Measurements from ENCODE around the gene DDX6. TPM values are rescaled to one million over a fixed set of nuclear protein-coding genes. Genes with fewer than 3 reads are reported as not detected.

DDX6 gene
- total and polyA plus RNA-seq, 10 of the 15 experiments (the other 5 are each of a cell fraction or from before 2014, with no cell fraction given), result 6.6 to 119 (median 48.8) TPM

GRCh38 chr11:118820412-118821357, 29.7 kb upstream of the DDX6 start (continued):
- TF ChIP-seq BHLHE40 (IDR thresholded peaks at IDR 0.05; ENCODE audit: borderline replicate concordance in 1 of 2, low read depth in 2 of 2, low read length in 1 of 2) (peak; percentile 80 to 82), BMI1 (IDR thresholded peaks at IDR 0.05; ENCODE audit: borderline replicate concordance) (peak; percentile 10; the same call in 1 of the 2 replicates), NFIC (IDR thresholded peaks at IDR 0.05; ENCODE audit: low read depth, low read length) (peak; percentile 97), YY1 (IDR thresholded peaks at IDR 0.05; ENCODE audit: low read depth, low read length) (peak; percentile 38; the same call in 1 of the 2 replicates), PAX5 (IDR thresholded peaks at IDR 0.05; ENCODE audit: borderline replicate concordance, low read depth, low read length) (peak; percentile 95), CBFB (IDR thresholded peaks at IDR 0.05; ENCODE audit: low read depth) (peak; percentile 77), ASH2L (IDR thresholded peaks at IDR 0.05; ENCODE audit: borderline replicate concordance, low read depth) (peak; percentile 63; the same call in 1 of the 2 replicates), CHD4 (IDR thresholded peaks at IDR 0.05) (no peak), NR2C2 (IDR thresholded peaks at IDR 0.05; ENCODE audit: borderline replicate concordance, control insufficient read depth, insufficient read length, low read depth) (no peak), HDAC6 (IDR thresholded peaks at IDR 0.05; ENCODE audit: unreplicated experiment) (no peak), WRNIP1 (IDR thresholded peaks at IDR 0.05; ENCODE audit: borderline replicate concordance, low read depth, low read length) (no peak), ELK1 (IDR thresholded peaks at IDR 0.05; ENCODE audit: low read depth, low read length) (peak; percentile 52; the same call in 1 of the 2 replicates), MTA2 (IDR thresholded peaks at IDR 0.05; ENCODE audit: low read depth) (peak; percentile 95), ZZZ3 (IDR thresholded peaks at IDR 0.05; ENCODE audit: control insufficient read depth, insufficient read length, low read depth) (no peak), RUNX3 (IDR thresholded peaks at IDR 0.05; ENCODE audit: low read length) (peak; percentile 88), SIX5 (IDR thresholded peaks at IDR 0.05; ENCODE audit: low read depth, low read length, severe bottlenecking) (no peak), TCF12 (IDR thresholded peaks at IDR 0.05; ENCODE audit: low read depth, low read length) (peak; percentile 76), MYC (IDR thresholded peaks at IDR 0.05; ENCODE audit: insufficient read depth, insufficient read length, insufficient replicate concordance, low read length, severe bottlenecking) (no peak), MEF2B (IDR thresholded peaks at IDR 0.05; ENCODE audit: partially characterized antibody, poor library complexity, severe bottlenecking) (peak; percentile 91), POLR2AphosphoS5 (IDR thresholded peaks at IDR 0.05; ENCODE audit: low read length) (peak; percentile 81), ATF2 (IDR thresholded peaks at IDR 0.05; ENCODE audit: low read length) (peak; percentile 84)
- TF ChIP-seq, protein P1, sequence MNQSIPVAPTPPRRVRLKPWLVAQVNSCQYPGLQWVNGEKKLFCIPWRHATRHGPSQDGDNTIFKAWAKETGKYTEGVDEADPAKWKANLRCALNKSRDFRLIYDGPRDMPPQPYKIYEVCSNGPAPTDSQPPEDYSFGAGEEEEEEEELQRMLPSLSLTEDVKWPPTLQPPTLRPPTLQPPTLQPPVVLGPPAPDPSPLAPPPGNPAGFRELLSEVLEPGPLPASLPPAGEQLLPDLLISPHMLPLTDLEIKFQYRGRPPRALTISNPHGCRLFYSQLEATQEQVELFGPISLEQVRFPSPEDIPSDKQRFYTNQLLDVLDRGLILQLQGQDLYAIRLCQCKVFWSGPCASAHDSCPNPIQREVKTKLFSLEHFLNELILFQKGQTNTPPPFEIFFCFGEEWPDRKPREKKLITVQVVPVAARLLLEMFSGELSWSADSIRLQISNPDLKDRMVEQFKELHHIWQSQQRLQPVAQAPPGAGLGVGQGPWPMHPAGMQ (IDR thresholded peaks at IDR 0.05; ENCODE audit: borderline replicate concordance), result no peak
- TF ChIP-seq, protein P2, sequence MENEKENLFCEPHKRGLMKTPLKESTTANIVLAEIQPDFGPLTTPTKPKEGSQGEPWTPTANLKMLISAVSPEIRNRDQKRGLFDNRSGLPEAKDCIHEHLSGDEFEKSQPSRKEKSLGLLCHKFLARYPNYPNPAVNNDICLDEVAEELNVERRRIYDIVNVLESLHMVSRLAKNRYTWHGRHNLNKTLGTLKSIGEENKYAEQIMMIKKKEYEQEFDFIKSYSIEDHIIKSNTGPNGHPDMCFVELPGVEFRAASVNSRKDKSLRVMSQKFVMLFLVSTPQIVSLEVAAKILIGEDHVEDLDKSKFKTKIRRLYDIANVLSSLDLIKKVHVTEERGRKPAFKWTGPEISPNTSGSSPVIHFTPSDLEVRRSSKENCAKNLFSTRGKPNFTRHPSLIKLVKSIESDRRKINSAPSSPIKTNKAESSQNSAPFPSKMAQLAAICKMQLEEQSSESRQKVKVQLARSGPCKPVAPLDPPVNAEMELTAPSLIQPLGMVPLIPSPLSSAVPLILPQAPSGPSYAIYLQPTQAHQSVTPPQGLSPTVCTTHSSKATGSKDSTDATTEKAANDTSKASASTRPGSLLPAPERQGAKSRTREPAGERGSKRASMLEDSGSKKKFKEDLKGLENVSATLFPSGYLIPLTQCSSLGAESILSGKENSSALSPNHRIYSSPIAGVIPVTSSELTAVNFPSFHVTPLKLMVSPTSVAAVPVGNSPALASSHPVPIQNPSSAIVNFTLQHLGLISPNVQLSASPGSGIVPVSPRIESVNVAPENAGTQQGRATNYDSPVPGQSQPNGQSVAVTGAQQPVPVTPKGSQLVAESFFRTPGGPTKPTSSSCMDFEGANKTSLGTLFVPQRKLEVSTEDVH (IDR thresholded peaks at IDR 0.05; ENCODE audit: low read depth, partially characterized antibody), result no peak
